ENCODE measurements around the gene SPRYD3. TPM values are rescaled to one million over a fixed set of nuclear protein-coding genes. Genes with fewer than 3 reads are reported as not detected.
A peak's percentile ranks its signal among the peaks of the same experiment; 100 is the strongest.

The SPRYD3 gene
- total RNA-seq, 4 donors from 2014 or later, result 21.0 to 39.5 (median 28.4) TPM

GRCh38 chr12:53051881-53052412 lies 27.2 kb downstream of the SPRYD3 start:
- DNase-seq (ENCODE audit: low spot score in 2 of 2), result peak in 1 of 2 donors; percentile 86
- TF ChIP-seq POLR2A (IDR thresholded peaks at IDR 0.05) (no peak), CTCF (IDR thresholded peaks at IDR 0.05) (no peak)
- intact Hi-C loops (cut with DNase I; ENCODE audit: low total_unique reads), result no loop called here
- WGBS, 2 donors, result 35 to 53% methylated on average over 7 of the region's 7 CpGs
- H3K4me3 ChIP-seq (ENCODE audit: low read depth, poor library complexity, severe bottlenecking), result no peak overlapping the region

GRCh38 chr12:53051058-53051880 lies 27.9 kb downstream of the SPRYD3 start:
- TF ChIP-seq POLR2A (IDR thresholded peaks at IDR 0.05) (peak in 1 of 2 donors; percentile 46), CTCF (IDR thresholded peaks at IDR 0.05) (peak in 1 of 3 donors; percentile 46)
- 44 to 49% methylated on average over 11 of the region's 11 CpGs for WGBS, 2 donors
- DNase-seq (ENCODE audit: low spot score in 2 of 2), result peak; percentile 91 to 97
- intact Hi-C loops (cut with DNase I; ENCODE audit: low total_unique reads), result no loop called here
- H3K4me3 ChIP-seq (ENCODE audit: low read depth, poor library complexity, severe bottlenecking), result no peak overlapping the region

- no peak for DNase-seq (ENCODE audit: low spot score in 2 of 2)
- intact Hi-C loops (cut with DNase I; ENCODE audit: low total_unique reads), result no loop called here
These were observed 28.6 kb downstream of the SPRYD3 start for GRCh38 chr12:53050426-53051057.

GRCh38 chr12:53049571-53050318 lies 29.4 kb downstream of the SPRYD3 start, which contains the start of gene TNS2:
Gene TNS2 (plus strand): TSS chr12:53050065. CDS start chr12:53050186, 121 bp downstream.
- intact Hi-C loops (cut with DNase I; ENCODE audit: low total_unique reads), result no loop called here
- H3K4me3 ChIP-seq (ENCODE audit: low read depth, poor library complexity, severe bottlenecking), result peak within 1 kb of the TSS; percentile 48
- 39 to 46% methylated on average over 20 of the region's 20 CpGs for WGBS, 2 donors
- TF ChIP-seq CTCF (IDR thresholded peaks at IDR 0.05), result no peak
- peak in 1 of 2 donors; percentile 6 for TF ChIP-seq POLR2A (IDR thresholded peaks at IDR 0.05)
- peak; percentile 85 to 97 for DNase-seq (ENCODE audit: low spot score in 2 of 2)

More at GRCh38 chr12:53050426-53051057, 28.6 kb downstream of the SPRYD3 start:
- H3K4me3 ChIP-seq (ENCODE audit: low read depth, poor library complexity, severe bottlenecking), result peak overlapping the region; percentile 48
- WGBS, 2 donors, result 74 to 77% methylated on average over 2 of the region's 2 CpGs
- TF ChIP-seq CTCF (IDR thresholded peaks at IDR 0.05) (no peak), POLR2A (IDR thresholded peaks at IDR 0.05) (no peak)

GRCh38 chr12:53048780-53049401 lies 30.3 kb downstream of the SPRYD3 start:
- H3K4me3 ChIP-seq (ENCODE audit: low read depth, poor library complexity, severe bottlenecking), result peak overlapping the region; percentile 10
- peak in 1 of 2 donors; percentile 94 for DNase-seq (ENCODE audit: low spot score in 2 of 2)
- TF ChIP-seq POLR2A (IDR thresholded peaks at IDR 0.05), result no peak
- no peak for TF ChIP-seq CTCF (IDR thresholded peaks at IDR 0.05)
- 38 to 50% methylated on average over 6 of the region's 6 CpGs for WGBS, 2 donors
- intact Hi-C loops (cut with DNase I; ENCODE audit: low total_unique reads), result no loop called here

All from lower leg skin (tissue), 4 donors.